KOPT-K1 (cell line): Measurements from ENCODE around the gene KCTD19.
A peak's percentile ranks its signal among the peaks of the same experiment; 100 is the strongest.

Experiments used
- H3K27ac ChIP-seq: fragments of 200-600 bp; sonication (generic); 2 replicates; pipeline ENCODE4 v1.5.1; 2016; ENCODE audit warnings: antibody characterized with exemption, mild to moderate bottlenecking, low read depth, low read length; ENCODE audit not compliant: poor library complexity, severe bottlenecking
- H3K36me3 ChIP-seq: fragments of 200-600 bp; sonication (generic); 2 replicates; pipeline ENCODE4 v1.5.1; 2017; ENCODE audit warnings: antibody characterized with exemption, mild to moderate bottlenecking, low read length, moderate library complexity; ENCODE audit not compliant: insufficient read depth
- H3K9me3 ChIP-seq: fragments of 200-600 bp; sonication (generic); 2 replicates; pipeline ENCODE4 v1.5.1; 2017; ENCODE audit warnings: antibody characterized with exemption, low read length, mild to moderate bottlenecking; ENCODE audit not compliant: insufficient read depth, poor library complexity, severe bottlenecking

KCTD19 gene

GRCh38 chr16:67341250-67341649, 14.7 kb upstream of the KCTD19 start:
- Histone ChIP-seq H3K27ac (no peak overlapping the region), H3K9me3 (no peaks in the 10 kb centered on the region), H3K36me3 (no peaks in the 10 kb centered on the region)

- peaks cover 12% of the 10 kb centered on the region for H3K9me3 ChIP-seq
- no peak overlapping the region for H3K27ac ChIP-seq
- no peaks in the 10 kb centered on the region for H3K36me3 ChIP-seq
Measured at GRCh38 chr16:67339453-67339852, 12.9 kb upstream of the KCTD19 start.

- no peaks in the 10 kb centered on the region for H3K36me3 ChIP-seq
- peaks cover 14% of the 10 kb centered on the region for H3K9me3 ChIP-seq
- H3K27ac ChIP-seq = no peak overlapping the region
Measured at GRCh38 chr16:67336648-67337047, 10.1 kb upstream of the KCTD19 start.

GRCh38 chr16:67336116-67336515, 9.6 kb upstream of the KCTD19 start:
- H3K36me3 ChIP-seq = no peaks in the 10 kb centered on the region
- peaks cover 14% of the 10 kb centered on the region for H3K9me3 ChIP-seq
- no peak overlapping the region for H3K27ac ChIP-seq

- peaks cover 14% of the 10 kb centered on the region for H3K9me3 ChIP-seq
- H3K27ac ChIP-seq = no peak overlapping the region
- H3K36me3 ChIP-seq = no peaks in the 10 kb centered on the region
Measured at GRCh38 chr16:67333315-67333714, 6.8 kb upstream of the KCTD19 start.

- Histone ChIP-seq H3K36me3 (no peaks in the 10 kb centered on the region), H3K9me3 (peaks cover 6% of the 10 kb centered on the region), H3K27ac (no peak overlapping the region)
Measured at GRCh38 chr16:67329901-67330300, 3.4 kb upstream of the KCTD19 start.

- Histone ChIP-seq H3K27ac (no peak overlapping the region), H3K9me3 (no peaks in the 10 kb centered on the region), H3K36me3 (no peaks in the 10 kb centered on the region)
Measured at GRCh38 chr16:67327743-67328142, 1.2 kb upstream of the KCTD19 start.

GRCh38 chr16:67326115-67326471, 448 bp downstream of the KCTD19 start:
- H3K36me3 ChIP-seq = no peaks in the 10 kb centered on the region
- H3K9me3 ChIP-seq = no peaks in the 10 kb centered on the region
- peak overlapping the region; percentile 75 for H3K27ac ChIP-seq

- Histone ChIP-seq H3K36me3 (peaks cover 5% of the 10 kb centered on the region; the same call in 1 of the 2 replicates), H3K9me3 (no peaks in the 10 kb centered on the region), H3K27ac (no peak overlapping the region)
Measured at GRCh38 chr16:67317853-67318252, 8.7 kb downstream of the KCTD19 start.

GRCh38 chr16:67312719-67313118, 13.8 kb downstream of the KCTD19 start:
- H3K27ac ChIP-seq = no peak overlapping the region
- no peaks in the 10 kb centered on the region for H3K36me3 ChIP-seq

GRCh38 chr16:67311607-67312488, 14.7 kb downstream of the KCTD19 start:
- H3K27ac ChIP-seq = no peak overlapping the region
- no peaks in the 10 kb centered on the region for H3K36me3 ChIP-seq
- no peaks in the 10 kb centered on the region for H3K9me3 ChIP-seq

More at GRCh38 chr16:67312719-67313118, 13.8 kb downstream of the KCTD19 start:
- no peaks in the 10 kb centered on the region for H3K9me3 ChIP-seq

- Histone ChIP-seq H3K27ac (no peak overlapping the region), H3K36me3 (no peaks in the 10 kb centered on the region), H3K9me3 (no peaks in the 10 kb centered on the region)
Measured at GRCh38 chr16:67310561-67310960, 16.0 kb downstream of the KCTD19 start.

- Histone ChIP-seq H3K36me3 (no peaks in the 10 kb centered on the region), H3K27ac (no peak overlapping the region), H3K9me3 (no peaks in the 10 kb centered on the region)
Measured at GRCh38 chr16:67305216-67306071, 21.1 kb downstream of the KCTD19 start.

GRCh38 chr16:67304020-67304419, 22.5 kb downstream of the KCTD19 start:
- Histone ChIP-seq H3K27ac (no peak overlapping the region), H3K9me3 (no peaks in the 10 kb centered on the region), H3K36me3 (no peaks in the 10 kb centered on the region)

- Histone ChIP-seq H3K9me3 (no peaks in the 10 kb centered on the region), H3K36me3 (no peaks in the 10 kb centered on the region), H3K27ac (no peak overlapping the region)
Measured at GRCh38 chr16:67302970-67303369, 23.6 kb downstream of the KCTD19 start.
